BLaER1 (cell line): ENCODE data around the gene RPL31.
"Not testable (repeated sequence)": the region's sequence is repeated elsewhere in the genome, so short reads cannot be mapped to it uniquely, and the experiment has no call there.

Experiments
- H3K27ac ChIP-seq: shearing (Covaris generic); formaldehyde crosslinking; 2 replicates; pipeline ENCODE4 v1.8.1; 2022
- H3K27me3 ChIP-seq: shearing (Covaris generic); formaldehyde crosslinking; 2 replicates; pipeline ENCODE4 v1.8.1; 2022
- H3K36me3 ChIP-seq: shearing (Covaris generic); formaldehyde crosslinking; 2 replicates; pipeline ENCODE4 v1.8.1; 2022
- H3K4me1 ChIP-seq: shearing (Covaris generic); formaldehyde crosslinking; 2 replicates; pipeline ENCODE4 v1.8.1; 2022
- H3K4me2 ChIP-seq: shearing (Covaris generic); formaldehyde crosslinking; 2 replicates; pipeline ENCODE4 v1.8.1; 2022
- H3K4me3 ChIP-seq: shearing (Covaris generic); formaldehyde crosslinking; 2 replicates; pipeline ENCODE4 v1.8.1; 2022
- H3K9ac ChIP-seq: shearing (Covaris generic); formaldehyde crosslinking; 2 replicates; pipeline ENCODE4 v1.8.1; 2022
- H3K9me3 ChIP-seq: shearing (Covaris generic); formaldehyde crosslinking; 2 replicates; pipeline ENCODE4 v1.8.1; 2022
- H4K20me1 ChIP-seq: shearing (Covaris generic); formaldehyde crosslinking; 2 replicates; pipeline ENCODE4 v1.8.1; 2022
- Cebpa-rat ChIP-seq: shearing (Covaris generic); IDR thresholded peaks from 2 replicates; pipeline ENCODE4 v1.8.1; 2022

RPL31 gene

DNA sequence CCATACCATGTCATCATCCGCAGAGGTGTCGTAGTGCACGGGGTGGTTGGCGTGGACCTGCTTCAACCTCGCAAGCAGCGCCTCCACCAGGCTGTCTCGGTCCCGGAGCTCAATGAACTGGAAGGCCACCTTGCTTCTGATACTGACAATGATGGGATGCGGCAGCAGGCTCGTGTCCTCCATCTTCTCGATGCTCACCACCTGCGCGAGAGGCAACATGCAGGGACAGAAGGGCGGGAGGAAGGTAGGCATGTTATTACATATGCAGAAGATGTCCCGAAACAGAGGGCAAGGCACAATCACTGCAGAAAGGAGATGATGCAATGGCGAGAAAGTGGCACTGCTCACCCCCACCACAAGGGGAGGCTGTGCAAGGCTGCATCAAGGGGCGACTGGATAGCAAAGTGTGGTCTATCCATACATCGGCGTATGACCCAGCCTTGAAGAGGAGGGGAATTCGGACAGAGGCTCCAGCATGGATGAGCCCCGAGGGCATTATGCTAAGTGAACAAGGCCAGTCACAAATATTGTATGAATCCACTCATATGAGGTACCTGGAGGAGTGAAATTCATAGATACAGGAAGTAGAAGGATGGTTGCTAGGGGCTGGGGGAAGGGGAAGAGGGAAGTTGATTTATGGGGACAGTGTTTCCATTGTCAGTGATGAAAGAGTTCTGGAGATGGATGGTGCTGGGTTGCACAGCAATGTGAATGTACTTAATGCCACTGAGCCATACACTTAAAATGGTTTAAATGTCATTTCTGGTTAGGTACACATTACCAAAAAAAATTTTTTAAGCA is 36.6 kb downstream of the RPL31 start:
- no peaks in the 10 kb centered on the region for H4K20me1 ChIP-seq
- H3K36me3 ChIP-seq: no peaks in the 10 kb centered on the region
- no peak overlapping the region for H3K4me2 ChIP-seq
- no peaks in the 10 kb centered on the region for H3K9me3 ChIP-seq
- H3K9ac ChIP-seq: no peak overlapping the region
- H3K4me1 ChIP-seq: no peaks in the 10 kb centered on the region
- H3K27ac ChIP-seq: no peak overlapping the region
- H3K4me3 ChIP-seq: no peak overlapping the region
- TF ChIP-seq Cebpa-rat: no peak
- no peaks in the 10 kb centered on the region for H3K27me3 ChIP-seq

DNA sequence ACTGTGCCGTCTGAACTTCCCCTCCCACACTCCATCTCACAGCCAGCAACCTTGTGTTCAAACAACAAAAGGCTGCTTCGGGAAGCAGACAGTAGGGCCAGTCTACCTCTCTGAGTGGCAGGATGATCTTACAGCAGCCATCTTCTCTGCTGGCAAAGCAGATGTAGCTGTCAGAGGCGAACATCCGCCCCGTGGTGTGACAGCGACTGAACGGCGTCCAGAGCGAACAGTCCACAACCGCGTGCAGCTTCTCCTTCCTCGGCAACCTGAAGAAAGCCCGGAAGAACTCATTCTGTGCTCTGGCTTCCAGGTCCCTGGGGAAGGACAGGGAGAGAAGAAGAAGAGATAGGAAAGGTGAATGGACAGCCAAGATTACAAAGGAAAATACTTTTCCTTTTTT is 38.0 kb downstream of the RPL31 start:
- no peaks in the 10 kb centered on the region for H4K20me1 ChIP-seq
- no peak overlapping the region for H3K4me3 ChIP-seq
- H3K27me3 ChIP-seq: no peaks in the 10 kb centered on the region
- H3K4me2 ChIP-seq: no peak overlapping the region
- H3K9ac ChIP-seq: no peak overlapping the region
- no peaks in the 10 kb centered on the region for H3K4me1 ChIP-seq
- H3K36me3 ChIP-seq: no peaks in the 10 kb centered on the region
- H3K27ac ChIP-seq: no peak overlapping the region
- H3K9me3 ChIP-seq: no peaks in the 10 kb centered on the region
- no peak for TF ChIP-seq Cebpa-rat

DNA sequence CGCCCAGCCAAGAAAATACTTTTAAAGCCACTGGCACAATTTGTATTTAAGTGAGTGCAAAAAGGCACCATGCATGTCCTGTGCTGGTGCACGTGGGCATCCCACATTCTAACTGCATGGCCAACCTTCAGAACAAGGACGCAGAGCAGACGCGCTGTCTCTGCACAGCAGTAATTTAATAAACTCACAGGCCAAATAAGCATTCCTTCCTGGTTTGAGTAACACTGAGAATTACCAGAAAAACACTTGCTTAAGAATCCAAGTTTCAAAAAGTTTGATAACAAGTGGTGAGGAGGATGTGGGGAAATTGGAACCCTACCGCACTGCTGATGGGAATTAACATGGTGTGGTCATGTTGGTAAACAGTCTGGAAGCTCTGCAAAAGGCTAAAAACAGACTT is 38.7 kb downstream of the RPL31 start:
- Histone ChIP-seq H3K4me2 (no peak overlapping the region), H3K4me1 (no peaks in the 10 kb centered on the region), H3K27me3 (no peaks in the 10 kb centered on the region), H3K27ac (no peak overlapping the region), H4K20me1 (no peaks in the 10 kb centered on the region), H3K9ac (no peak overlapping the region), H3K4me3 (no peak overlapping the region), H3K9me3 (no peaks in the 10 kb centered on the region), H3K36me3 (no peaks in the 10 kb centered on the region)
- no peak for TF ChIP-seq Cebpa-rat

DNA sequence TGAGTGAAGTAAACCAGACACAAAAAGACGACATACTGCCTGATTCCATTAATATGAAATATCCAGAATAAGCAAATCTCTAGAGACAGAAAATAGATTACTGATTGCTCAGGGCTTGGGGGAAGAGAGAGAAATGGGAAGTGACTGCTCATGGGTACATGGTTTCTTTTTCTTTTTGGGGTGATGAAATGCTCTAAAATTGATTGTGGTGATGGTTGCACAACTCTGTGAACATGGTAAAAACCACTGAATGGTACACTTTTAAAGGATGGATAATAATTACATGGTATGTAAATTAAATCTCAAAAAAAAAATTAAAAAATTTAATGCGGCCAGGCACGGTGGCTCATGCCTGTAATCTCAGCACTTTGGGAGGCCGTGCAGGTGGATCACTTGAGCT is 39.3 kb downstream of the RPL31 start:
- Histone ChIP-seq H3K36me3 (no peaks in the 10 kb centered on the region), H3K4me1 (no peaks in the 10 kb centered on the region), H3K9me3 (no peaks in the 10 kb centered on the region), H3K27ac (no peak overlapping the region), H4K20me1 (no peaks in the 10 kb centered on the region), H3K9ac (no peak overlapping the region), H3K27me3 (no peaks in the 10 kb centered on the region), H3K4me2 (no peak overlapping the region), H3K4me3 (no peak overlapping the region)
- TF ChIP-seq Cebpa-rat: no peak

DNA sequence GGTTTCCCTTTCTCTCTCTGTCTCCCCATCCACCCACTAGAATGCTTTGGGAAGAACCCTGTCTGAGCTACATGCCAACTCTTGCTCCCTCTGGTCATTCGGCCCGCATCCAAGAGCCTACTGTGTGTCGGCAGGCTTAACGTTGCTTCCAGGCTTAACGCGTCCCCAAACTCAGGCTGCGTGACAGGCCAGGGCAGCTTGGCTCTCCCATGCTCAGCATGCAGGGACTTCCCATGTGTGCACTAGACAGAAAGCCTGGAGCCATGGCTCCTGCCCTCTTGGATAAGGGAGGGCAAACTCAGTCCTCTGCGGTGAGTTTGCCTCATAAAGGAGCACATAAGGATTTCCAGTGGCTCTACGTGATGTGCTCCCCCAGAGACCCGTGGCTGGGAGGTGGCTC is 43.2 kb downstream of the RPL31 start:
- no peaks in the 10 kb centered on the region for H3K36me3 ChIP-seq
- H3K4me2 ChIP-seq: no peak overlapping the region
- no peaks in the 10 kb centered on the region for H3K9me3 ChIP-seq
- no peak for TF ChIP-seq Cebpa-rat
- H3K4me1 ChIP-seq: no peaks in the 10 kb centered on the region
- no peak overlapping the region for H3K9ac ChIP-seq
- H4K20me1 ChIP-seq: no peaks in the 10 kb centered on the region
- no peak overlapping the region for H3K27ac ChIP-seq
- H3K4me3 ChIP-seq: no peak overlapping the region
- H3K27me3 ChIP-seq: no peaks in the 10 kb centered on the region

DNA sequence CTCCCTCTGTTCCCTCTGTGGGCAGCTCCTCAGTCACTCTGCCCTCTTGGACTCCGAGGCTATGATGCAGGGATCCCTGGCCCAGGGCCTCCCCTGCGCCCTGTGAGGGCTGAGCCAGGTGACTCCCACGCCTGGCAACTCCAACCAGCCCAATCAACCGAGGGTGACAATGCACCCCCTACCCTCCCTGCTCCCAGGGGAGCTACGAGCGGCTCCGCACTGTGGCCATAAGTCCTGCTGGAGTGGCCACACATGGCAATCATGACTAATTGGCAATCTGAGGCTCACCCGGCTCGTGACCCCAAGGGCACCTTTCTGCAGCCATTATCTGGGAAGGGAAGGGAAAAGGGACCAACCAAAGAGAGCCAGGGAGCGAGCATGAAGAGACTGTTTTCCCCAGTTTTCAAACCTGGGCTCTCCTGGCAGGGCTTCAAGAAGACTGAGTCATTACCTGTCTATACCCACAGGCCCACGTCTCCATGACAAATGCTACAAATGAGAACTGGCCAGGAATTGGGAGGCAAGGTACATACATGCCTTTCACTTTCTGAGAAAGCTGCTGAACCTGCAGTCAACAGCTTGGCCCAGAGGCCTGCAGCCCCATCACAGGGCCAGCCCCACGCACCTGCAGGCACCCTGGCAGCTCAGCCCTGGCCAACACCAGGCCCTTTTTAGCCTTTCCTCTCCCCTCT is 45.1 kb downstream of the RPL31 start:
- Histone ChIP-seq H3K4me2 (no peak overlapping the region), H4K20me1 (no peaks in the 10 kb centered on the region), H3K36me3 (no peaks in the 10 kb centered on the region), H3K27ac (no peak overlapping the region), H3K9ac (no peak overlapping the region), H3K4me3 (no peak overlapping the region), H3K9me3 (no peaks in the 10 kb centered on the region), H3K27me3 (no peaks in the 10 kb centered on the region), H3K4me1 (no peaks in the 10 kb centered on the region)
- no peak for TF ChIP-seq Cebpa-rat

DNA sequence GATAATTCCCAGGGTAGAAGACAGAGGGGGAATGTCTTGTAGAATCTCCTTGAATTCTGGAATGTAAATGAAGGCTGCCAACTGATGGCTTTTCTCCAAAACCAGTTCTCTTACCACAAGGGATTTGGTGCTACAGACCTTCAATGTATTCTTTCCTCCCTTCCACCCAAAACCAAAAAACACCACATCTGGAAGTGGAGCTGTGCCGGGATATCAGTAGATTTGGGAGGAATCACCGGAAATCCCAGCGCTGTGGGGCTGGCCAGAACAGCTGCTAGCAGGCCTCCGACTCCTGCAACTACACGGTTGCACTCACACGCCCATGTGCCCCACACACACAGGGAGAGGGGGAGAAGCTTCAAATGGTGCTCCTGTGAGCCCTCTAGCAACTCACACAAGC is 45.7 kb downstream of the RPL31 start:
- no peak for TF ChIP-seq Cebpa-rat
- Histone ChIP-seq H3K4me3 (no peak overlapping the region), H3K9me3 (no peaks in the 10 kb centered on the region), H3K4me1 (no peaks in the 10 kb centered on the region), H4K20me1 (no peaks in the 10 kb centered on the region), H3K9ac (no peak overlapping the region), H3K27ac (no peak overlapping the region), H3K4me2 (no peak overlapping the region), H3K27me3 (no peaks in the 10 kb centered on the region), H3K36me3 (no peaks in the 10 kb centered on the region)

DNA sequence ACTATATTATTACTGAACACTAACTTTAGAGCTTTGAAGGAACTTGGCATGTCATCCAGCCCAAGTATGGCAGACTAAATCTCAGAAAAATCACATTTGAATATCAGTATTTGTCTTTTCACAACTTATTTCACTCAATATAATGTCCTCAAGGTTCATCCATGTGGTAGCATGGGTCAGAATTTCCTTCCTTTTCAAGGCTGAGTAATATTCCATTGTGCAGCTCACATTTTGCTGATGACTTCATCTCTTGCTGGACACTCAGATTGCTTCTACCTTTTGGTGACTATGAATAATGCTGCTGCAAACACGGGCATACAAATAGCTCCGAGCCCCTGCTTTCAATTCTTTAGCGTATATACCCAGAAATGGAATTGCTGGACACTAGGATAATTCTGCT is 46.7 kb downstream of the RPL31 start:
- no peaks in the 10 kb centered on the region for H3K9me3 ChIP-seq
- H3K4me2 ChIP-seq: no peak overlapping the region
- TF ChIP-seq Cebpa-rat: no peak
- no peaks in the 10 kb centered on the region for H3K4me1 ChIP-seq
- no peaks in the 10 kb centered on the region for H3K27me3 ChIP-seq
- H3K36me3 ChIP-seq: no peaks in the 10 kb centered on the region
- H3K27ac ChIP-seq: no peak overlapping the region
- H4K20me1 ChIP-seq: no peaks in the 10 kb centered on the region
- H3K9ac ChIP-seq: no peak overlapping the region
- H3K4me3 ChIP-seq: no peak overlapping the region

DNA sequence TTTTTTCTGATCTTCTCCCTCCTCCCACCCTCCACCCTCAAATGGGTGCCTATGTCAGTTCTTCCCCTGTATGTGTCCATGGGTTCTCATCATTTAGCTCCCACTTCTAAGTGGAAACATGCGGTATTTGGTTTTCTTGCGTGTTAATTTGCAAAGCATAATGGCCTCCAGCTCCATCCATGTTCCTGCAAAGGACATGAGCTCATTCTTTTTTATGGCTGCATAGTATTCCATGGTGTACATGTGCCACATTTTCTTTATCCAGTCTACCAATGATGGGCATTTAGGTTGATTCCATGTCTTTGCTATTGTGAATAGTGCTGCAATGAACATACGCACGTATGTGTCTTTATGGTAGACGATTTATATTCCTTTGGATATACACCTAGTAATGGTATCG is 48.8 kb downstream of the RPL31 start:
- H4K20me1 ChIP-seq, H3K4me1 ChIP-seq, H3K9ac ChIP-seq, H3K36me3 ChIP-seq, H3K9me3 ChIP-seq, H3K4me2 ChIP-seq, H3K27ac ChIP-seq, H3K27me3 ChIP-seq, H3K4me3 ChIP-seq: not testable (repeated sequence)

DNA sequence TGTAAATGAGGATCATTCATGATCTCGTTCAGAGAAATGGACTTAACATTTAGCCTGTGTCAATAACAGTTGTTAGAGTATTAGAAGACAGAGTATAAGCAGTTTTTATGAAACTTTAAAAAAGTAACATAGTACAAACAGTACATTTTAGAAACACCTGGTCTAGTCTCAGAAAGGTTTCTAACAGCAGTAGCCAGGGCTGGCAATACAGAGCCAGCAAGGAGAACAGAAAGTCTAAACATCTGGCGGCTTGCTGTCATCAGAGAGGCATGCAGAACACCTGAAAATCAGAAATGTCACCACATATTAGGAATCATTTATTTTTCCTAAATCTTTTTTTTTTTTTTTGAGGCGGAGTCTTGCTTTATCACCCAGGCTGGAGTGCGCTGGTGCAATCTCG is 50.1 kb downstream of the RPL31 start:
- H3K4me2 ChIP-seq: no peak overlapping the region
- no peak overlapping the region for H3K9ac ChIP-seq
- no peaks in the 10 kb centered on the region for H3K36me3 ChIP-seq
- no peaks in the 10 kb centered on the region for H3K4me1 ChIP-seq
- H3K9me3 ChIP-seq: no peaks in the 10 kb centered on the region
- no peak overlapping the region for H3K27ac ChIP-seq
- H3K4me3 ChIP-seq: no peak overlapping the region
- TF ChIP-seq Cebpa-rat: no peak
- H4K20me1 ChIP-seq: no peaks in the 10 kb centered on the region
- H3K27me3 ChIP-seq: no peaks in the 10 kb centered on the region

DNA sequence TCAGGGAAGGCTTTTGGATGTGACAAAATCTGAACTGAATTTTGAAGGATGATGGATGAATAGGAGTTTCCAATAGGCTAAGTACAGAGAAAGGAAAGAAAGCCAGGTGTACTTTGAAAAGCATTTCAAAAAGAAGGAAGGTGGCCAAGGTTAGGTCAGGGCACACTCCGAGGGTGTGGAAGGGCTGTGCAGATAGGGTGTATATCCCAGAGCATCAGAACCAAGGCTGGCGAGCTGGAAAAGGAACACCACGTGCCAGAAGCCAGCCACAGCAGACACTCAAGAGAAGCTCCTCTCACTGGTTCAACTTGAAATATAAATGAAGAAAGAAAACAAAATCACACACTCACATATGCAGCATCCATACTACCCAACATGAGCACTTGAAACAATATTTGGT is 51.0 kb downstream of the RPL31 start:
- Histone ChIP-seq H3K36me3 (no peaks in the 10 kb centered on the region), H3K27me3 (no peaks in the 10 kb centered on the region), H3K9me3 (no peaks in the 10 kb centered on the region), H3K4me2 (no peak overlapping the region), H3K27ac (no peak overlapping the region), H3K9ac (no peak overlapping the region), H3K4me1 (no peaks in the 10 kb centered on the region), H4K20me1 (no peaks in the 10 kb centered on the region), H3K4me3 (no peak overlapping the region)
- TF ChIP-seq Cebpa-rat: no peak
